Kidney epithelial cell (primary cell): ENCODE data around the gene GPR132. TPM values are rescaled to one million over a fixed set of nuclear protein-coding genes. Genes with fewer than 3 reads are reported as not detected.

Experiments used
- DNase-seq: peaks from one replicate; pipeline ENCODE4 v3.0.0-alpha.2; 2010; ENCODE audit warnings: low read depth
- H3K27me3 ChIP-seq: 2 replicates; pipeline ENCODE4 v1.6.0; 2011; ENCODE audit warnings: low read length; ENCODE audit not compliant: control insufficient read depth, insufficient read depth
- H3K36me3 ChIP-seq: 2 replicates; pipeline ENCODE4 v1.5.1; 2011; ENCODE audit warnings: low read length; ENCODE audit not compliant: control insufficient read depth, insufficient read depth
- H3K4me3 ChIP-seq: 2 replicates; pipeline ENCODE4 v1.5.1; 2011; ENCODE audit warnings: low read depth, mild to moderate bottlenecking, control low read depth, low read length
- CTCF ChIP-seq: IDR thresholded peaks from 2 replicates; pipeline ENCODE4 v1.5.1; 2011; ENCODE audit warnings: mild to moderate bottlenecking, moderate library complexity, low read length, control low read depth, inconsistent platforms; ENCODE audit not compliant: insufficient read depth, poor library complexity, severe bottlenecking
- total RNA-seq: library from RNA; depleted of rRNA; stranded (reverse); fragments of >200 nt; gene quantifications from 2 replicates; pipeline ENCODE4 v1.2.3, GENCODE V29; 2015

Gene GPR132
- total RNA-seq, 1 donor from 2014 or later = 1.7 TPM

DNA sequence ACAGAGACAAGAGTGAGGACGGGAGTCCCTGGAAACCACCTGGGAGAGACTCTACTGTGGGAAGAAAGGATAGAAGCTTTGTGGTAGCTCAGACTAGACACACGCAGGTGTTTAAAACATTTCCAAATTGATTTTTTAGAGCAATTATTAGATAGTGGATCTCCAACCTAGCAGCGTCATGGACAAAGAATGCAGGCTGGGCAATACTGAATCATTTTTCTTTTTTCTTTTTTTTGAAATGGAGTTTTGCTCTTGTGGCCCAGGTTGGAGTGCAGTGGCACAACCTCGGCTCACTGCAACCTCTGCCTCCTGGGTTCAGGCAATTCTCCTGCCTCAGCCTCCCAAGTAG lies 13.1 kb downstream of the GPR132 start:
- Histone ChIP-seq H3K27me3 (peaks cover 10% of the 10 kb centered on the region), H3K36me3 (no peaks in the 10 kb centered on the region), H3K4me3 (no peak overlapping the region)
- TF ChIP-seq CTCF = no peak
- no peak for DNase-seq

GRCh38 chr14:105051182-105052109 lies 13.8 kb downstream of the GPR132 start:
- no peak for TF ChIP-seq CTCF
- no peaks in the 10 kb centered on the region for H3K36me3 ChIP-seq
- DNase-seq = no peak
- H3K27me3 ChIP-seq = peaks cover 8% of the 10 kb centered on the region
- H3K4me3 ChIP-seq = no peak overlapping the region

GRCh38 chr14:105050551-105050897 lies 14.7 kb downstream of the GPR132 start:
- Histone ChIP-seq H3K4me3 (no peak overlapping the region), H3K36me3 (no peaks in the 10 kb centered on the region), H3K27me3 (peaks cover 2% of the 10 kb centered on the region)
- no peak for TF ChIP-seq CTCF
- no peak for DNase-seq

DNA sequence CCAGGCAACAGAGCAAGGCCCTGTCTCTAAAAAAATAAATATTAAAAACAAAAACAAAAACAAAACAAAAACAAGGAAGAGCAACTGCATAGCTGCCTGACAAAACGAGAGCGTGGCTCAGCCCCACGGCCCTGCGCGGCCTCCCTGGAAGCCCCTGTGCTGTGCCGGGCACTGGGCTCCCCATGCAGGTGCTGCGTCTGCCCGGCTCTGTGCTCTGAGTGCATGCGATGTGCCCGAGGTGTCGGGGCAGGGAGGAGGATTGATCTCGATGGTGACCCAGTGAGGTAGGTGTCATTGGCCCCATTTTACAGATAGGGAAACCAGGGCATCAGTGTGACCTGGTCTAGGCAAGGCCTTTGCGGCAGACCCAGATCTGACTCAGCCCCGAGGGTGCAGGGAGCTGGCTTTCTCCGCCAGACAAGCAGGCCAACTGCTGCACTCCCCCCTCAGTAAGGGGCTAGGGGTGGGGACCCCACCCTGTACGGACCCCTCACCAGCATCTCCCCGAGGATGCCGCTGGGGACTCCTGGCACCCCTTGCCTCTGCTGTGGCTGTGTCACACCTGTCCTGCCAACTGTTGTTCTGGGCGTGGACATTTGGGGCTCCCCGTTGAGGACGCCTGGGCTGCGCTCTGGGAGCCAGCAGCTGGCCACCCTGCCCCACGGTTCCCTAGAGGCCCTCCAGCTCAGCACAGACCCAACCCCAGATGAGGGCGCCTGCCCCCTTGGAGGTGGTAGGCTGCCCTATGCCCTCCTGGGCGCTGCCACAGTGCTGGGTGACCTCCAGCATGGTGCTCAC lies 15.3 kb downstream of the GPR132 start:
- no peaks in the 10 kb centered on the region for H3K36me3 ChIP-seq
- DNase-seq = no peak
- no peak for TF ChIP-seq CTCF
- peaks cover 2% of the 10 kb centered on the region for H3K27me3 ChIP-seq
- H3K4me3 ChIP-seq = no peak overlapping the region

DNA sequence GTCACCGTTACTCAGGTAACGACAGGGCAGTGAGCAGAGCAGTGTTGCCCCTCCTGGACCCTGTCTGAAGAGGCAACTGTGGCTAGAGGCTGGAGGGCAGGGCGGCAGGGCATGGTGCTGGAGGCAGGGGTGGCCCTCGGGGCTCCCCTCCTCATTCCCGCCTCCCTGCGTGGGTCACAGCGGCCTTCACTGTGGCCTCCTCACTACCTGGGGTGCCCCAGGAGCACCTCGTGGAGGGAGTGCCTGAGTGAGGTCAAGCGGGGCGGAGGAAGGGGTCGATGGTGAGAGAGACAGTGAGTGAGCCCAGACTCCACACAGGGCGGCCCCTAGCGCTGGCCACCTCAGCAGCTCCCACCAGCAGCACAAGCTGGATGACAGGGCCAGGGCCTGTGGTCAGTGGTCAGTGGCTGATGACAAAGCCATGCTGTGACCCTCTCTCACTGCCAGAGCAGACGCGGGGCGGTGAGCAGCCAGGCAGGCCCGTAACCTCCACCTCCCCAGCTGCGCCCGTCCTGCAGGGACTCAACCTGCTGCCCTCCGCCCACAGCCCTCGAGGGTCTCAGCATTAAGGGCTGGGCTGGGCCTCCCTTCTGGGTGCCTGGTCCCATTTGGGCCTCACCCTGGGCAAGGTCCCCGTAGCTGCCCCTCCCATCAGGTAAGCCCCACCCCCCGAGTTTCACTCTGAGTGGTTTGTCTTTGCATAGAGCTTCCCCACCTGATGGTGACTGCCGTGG lies 17.8 kb downstream of the GPR132 start:
- H3K27me3 ChIP-seq = peaks cover 2% of the 10 kb centered on the region
- no peak for TF ChIP-seq CTCF
- no peak overlapping the region for H3K4me3 ChIP-seq
- H3K36me3 ChIP-seq = no peaks in the 10 kb centered on the region
- DNase-seq = no peak
